Spleen (tissue), 7 donors: ENCODE results near the gene TMEM205.

Source experiments
- POLR2A ChIP-seq, 3 donors: fragments of 450-650 bp; IDR thresholded peaks; one replicate each; pipeline ENCODE4 v1.5.1; 2017; ENCODE audit warnings: antibody characterized with exemption in 3 of 3, mild to moderate bottlenecking in 1 of 3
- TF ChIP-seq, protein P1 (sequence below), 11 experiments: fragments of 200-600 bp in 7 of 11; fragments of 450-650 bp in 4 of 11; sonication (generic) in 4 of 11; IDR thresholded peaks in 8 of 11; conservative IDR thresholded peaks in 3 of 11; 1 replicate in 7 of 11; 2 replicates in 4 of 11; pipeline versions ENCODE4 v1.4.0 to v1.8.0; 2016 to 2021; ENCODE audit warnings: antibody characterized with exemption in 11 of 11, inconsistent platforms in 4 of 11, mild to moderate bottlenecking in 1 of 11
- donor health status: DM: no; HTN: no; CAD: no; lungs with moderate emphysema.
- donor health status: DM: no; HTN: no; CAD: no.
- donor health status: DM: no; HTN: no; CAD: no.

GRCh38 chr19:11339254-11340098 is 6.6 kb downstream of the TMEM205 start, which contains the start of gene RAB3D:
- TF ChIP-seq, protein P1, sequence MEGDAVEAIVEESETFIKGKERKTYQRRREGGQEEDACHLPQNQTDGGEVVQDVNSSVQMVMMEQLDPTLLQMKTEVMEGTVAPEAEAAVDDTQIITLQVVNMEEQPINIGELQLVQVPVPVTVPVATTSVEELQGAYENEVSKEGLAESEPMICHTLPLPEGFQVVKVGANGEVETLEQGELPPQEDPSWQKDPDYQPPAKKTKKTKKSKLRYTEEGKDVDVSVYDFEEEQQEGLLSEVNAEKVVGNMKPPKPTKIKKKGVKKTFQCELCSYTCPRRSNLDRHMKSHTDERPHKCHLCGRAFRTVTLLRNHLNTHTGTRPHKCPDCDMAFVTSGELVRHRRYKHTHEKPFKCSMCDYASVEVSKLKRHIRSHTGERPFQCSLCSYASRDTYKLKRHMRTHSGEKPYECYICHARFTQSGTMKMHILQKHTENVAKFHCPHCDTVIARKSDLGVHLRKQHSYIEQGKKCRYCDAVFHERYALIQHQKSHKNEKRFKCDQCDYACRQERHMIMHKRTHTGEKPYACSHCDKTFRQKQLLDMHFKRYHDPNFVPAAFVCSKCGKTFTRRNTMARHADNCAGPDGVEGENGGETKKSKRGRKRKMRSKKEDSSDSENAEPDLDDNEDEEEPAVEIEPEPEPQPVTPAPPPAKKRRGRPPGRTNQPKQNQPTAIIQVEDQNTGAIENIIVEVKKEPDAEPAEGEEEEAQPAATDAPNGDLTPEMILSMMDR (IDR thresholded peaks at IDR 0.05 in 8 of 11, conservative IDR thresholded peaks at IDR 0.05 in 3 of 11): peak in 1 of 11 experiments; percentile 21
- peak in 2 of 3 donors; percentile 31 to 41 for TF ChIP-seq POLR2A (IDR thresholded peaks at IDR 0.05)
